ENCODE results near the gene LSM6. TPM values are rescaled to one million over a fixed set of nuclear protein-coding genes. Genes with fewer than 3 reads are reported as not detected.

The LSM6 gene
- total and polyA plus RNA-seq, 2 experiments from 2014 or later, result 70.4 to 238 TPM

GRCh38 chr4:146170149-146170548 is 5.4 kb upstream of the LSM6 start:
- 0 out of 3 replicates have a peak, but pooled peaks cover under 1% of the 10 kb centered on the region for H3K4me1 Mint-ChIP-seq
- Histone ChIP-seq H3K4me1 (ENCODE audit: insufficient read depth) (no peaks in the 10 kb centered on the region), H4K20me1 (replicated peaks; ENCODE audit: insufficient read depth) (no peaks in the 10 kb centered on the region), H2AFZ (peak overlapping the region; percentile 63), H3F3A (replicated peaks; ENCODE audit: low read depth) (no peaks in the 10 kb centered on the region), H3K27ac (ENCODE audit: low read depth) (no peak overlapping the region), H3K79me2 (replicated peaks; ENCODE audit: insufficient read depth) (no peaks in the 10 kb centered on the region), H3K27me3 (ENCODE audit: insufficient read depth) (no peaks in the 10 kb centered on the region), H3K4me3 (no peak overlapping the region), H3K4me2 (no peak overlapping the region), H3K36me3 (ENCODE audit: insufficient read depth) (no peaks in the 10 kb centered on the region), H3K9me2 (ENCODE audit: insufficient read depth) (no peaks in the 10 kb centered on the region)
- DNase-seq (ENCODE audit: low spot score), result no peak
- ATAC-seq, result no peak
- no peaks in the 10 kb centered on the region for H3K36me3 Mint-ChIP-seq (ENCODE audit: low read depth)
- no peak for TF ChIP-seq JUNB (IDR thresholded peaks at IDR 0.05; ENCODE audit: unreplicated experiment)
- TF ChIP-seq ZNF462 (CRISPR knock-in tag; IDR thresholded peaks at IDR 0.05), result no peak
- TF ChIP-seq NANOG (IDR thresholded peaks at IDR 0.05; ENCODE audit: borderline replicate concordance), result no peak
- no peak for TF ChIP-seq ZNF114 (CRISPR knock-in tag; IDR thresholded peaks at IDR 0.05)
- no peak for TF ChIP-seq REST (IDR thresholded peaks at IDR 0.05; ENCODE audit: unreplicated experiment)
- TF ChIP-seq CTCF (conservative IDR thresholded peaks at IDR 0.05; ENCODE audit: low read depth in 2 of 2), result no peak
- TF ChIP-seq EZH2 (IDR thresholded peaks at IDR 0.05; ENCODE audit: low read depth, unreplicated experiment), result no peak
- no peak for TF ChIP-seq EZH2phosphoT487 (IDR thresholded peaks at IDR 0.05; ENCODE audit: unreplicated experiment)
- no peak for TF ChIP-seq ETS1 (IDR thresholded peaks at IDR 0.05)
- no peak for TF ChIP-seq POLR2AphosphoS5 (IDR thresholded peaks at IDR 0.05; ENCODE audit: low read depth)
- TF ChIP-seq CREB1 (CRISPR knock-in tag; IDR thresholded peaks at IDR 0.05; ENCODE audit: low read depth), result no peak
- no peak for TF ChIP-seq ZNF331 (CRISPR knock-in tag; IDR thresholded peaks at IDR 0.05; ENCODE audit: low read depth)
- no peak for TF ChIP-seq STAT1 (IDR thresholded peaks at IDR 0.05; ENCODE audit: unreplicated experiment)
- no peaks in the 10 kb centered on the region for H3K27me3 Mint-ChIP-seq (ENCODE audit: insufficient read depth, low read depth, poor library complexity)
- H3K4me3 Mint-ChIP-seq, result no peak overlapping the region
- H3K9me3 Mint-ChIP-seq, result no peaks in the 10 kb centered on the region
- H3K27ac Mint-ChIP-seq, result no peak overlapping the region

All from GM23338 (cell line).